Measurements from ENCODE around the gene POLR1A.
A peak's percentile ranks its signal among the peaks of the same experiment; 100 is the strongest.

Gene POLR1A

GRCh38 chr2:86105252-86105968 lies at the start of gene POLR1A:
Gene POLR1A (minus strand): TSS chr2:86105886. CDS start chr2:86105776, 110 bp downstream.
- H3K27me3 ChIP-seq: no peaks in the 10 kb centered on the region
- no peak for TF ChIP-seq CTCF (IDR thresholded peaks at IDR 0.05)
- peaks cover 15% of the 10 kb centered on the region for H3K36me3 ChIP-seq
- peak within 1 kb of the TSS; percentile 88 for H3K27ac ChIP-seq
- H3K9me3 ChIP-seq: no peaks in the 10 kb centered on the region
- H3K4me3 ChIP-seq (ENCODE audit: low read depth in 1 of 2, low read length in 1 of 2): peak within 1 kb of the TSS; percentile 76 to 92
- peaks cover 23 to 25% of the 10 kb centered on the region in 2 experiments for H3K4me1 ChIP-seq (ENCODE audit: control insufficient read depth in 1 of 2, insufficient read depth in 1 of 2, low read depth in 1 of 2, low read length in 1 of 2)

GRCh38 chr2:86150502-86150901 lies 44.8 kb upstream of the POLR1A start:
- Histone ChIP-seq H3K36me3 (peaks cover 76% of the 10 kb centered on the region), H3K27ac (no peak overlapping the region)

GRCh38 chr2:86147793-86148192 lies 42.1 kb upstream of the POLR1A start:
- Histone ChIP-seq H3K27me3 (no peaks in the 10 kb centered on the region), H3K36me3 (peaks cover 86% of the 10 kb centered on the region), H3K4me1 (ENCODE audit: control insufficient read depth in 1 of 2, insufficient read depth in 1 of 2, low read depth in 1 of 2, low read length in 1 of 2) (peaks cover 4 to 6% of the 10 kb centered on the region in 2 experiments), H3K4me3 (ENCODE audit: low read depth in 1 of 2, low read length in 1 of 2) (no peak overlapping the region), H3K27ac (no peak overlapping the region), H3K9me3 (no peaks in the 10 kb centered on the region)
- no peak for TF ChIP-seq CTCF (IDR thresholded peaks at IDR 0.05)

More at GRCh38 chr2:86150502-86150901, 44.8 kb upstream of the POLR1A start:
- H3K4me3 ChIP-seq (ENCODE audit: low read depth in 1 of 2, low read length in 1 of 2): no peak overlapping the region
- H3K9me3 ChIP-seq: no peaks in the 10 kb centered on the region
- TF ChIP-seq CTCF (IDR thresholded peaks at IDR 0.05): no peak
- no peaks in the 10 kb centered on the region for H3K27me3 ChIP-seq
- no peaks in the 10 kb centered on the region for H3K4me1 ChIP-seq (ENCODE audit: control insufficient read depth in 1 of 2, insufficient read depth in 1 of 2, low read depth in 1 of 2, low read length in 1 of 2)

- Histone ChIP-seq H3K27me3 (no peaks in the 10 kb centered on the region), H3K4me3 (ENCODE audit: low read depth in 1 of 2, low read length in 1 of 2) (no peak overlapping the region), H3K4me1 (ENCODE audit: control insufficient read depth in 1 of 2, insufficient read depth in 1 of 2, low read depth in 1 of 2, low read length in 1 of 2) (peaks cover 11% of the 10 kb centered on the region in 2 experiments), H3K9me3 (no peaks in the 10 kb centered on the region), H3K36me3 (peaks cover 89% of the 10 kb centered on the region), H3K27ac (no peak overlapping the region)
- no peak for TF ChIP-seq CTCF (IDR thresholded peaks at IDR 0.05)
These were observed 38.4 kb upstream of the POLR1A start for GRCh38 chr2:86143926-86144685.

GRCh38 chr2:86143307-86143706 lies 37.6 kb upstream of the POLR1A start:
- no peak for TF ChIP-seq CTCF (IDR thresholded peaks at IDR 0.05)
- H3K27me3 ChIP-seq: no peaks in the 10 kb centered on the region
- peaks cover 89% of the 10 kb centered on the region for H3K36me3 ChIP-seq

More at GRCh38 chr2:86143307-86143706, 37.6 kb upstream of the POLR1A start:
- Histone ChIP-seq H3K4me1 (ENCODE audit: control insufficient read depth in 1 of 2, insufficient read depth in 1 of 2, low read depth in 1 of 2, low read length in 1 of 2) (peaks cover 11% of the 10 kb centered on the region in 2 experiments), H3K27ac (peak overlapping the region; percentile 35), H3K9me3 (no peaks in the 10 kb centered on the region), H3K4me3 (ENCODE audit: low read depth in 1 of 2, low read length in 1 of 2) (no peak overlapping the region)
